Measurements from ENCODE around the gene DGKZ. TPM values are rescaled to one million over a fixed set of nuclear protein-coding genes. Genes with fewer than 3 reads are reported as not detected.

DGKZ gene
- total RNA-seq, 1 donor from 2014 or later: 79.8 TPM

Other genes with a start within 250 kb of the DGKZ start
- gene PHF21A, start 226.0 kb upstream of the DGKZ start, total RNA-seq: 6.3 and 13.2 TPM in 2 replicates
- 0.33 and 0.68 TPM in 2 replicates for gene CREB3L1, start 69.8 kb upstream of the DGKZ start, total RNA-seq
- 46.1 and 59.6 TPM in 2 replicates for gene MDK, start 34.2 kb downstream of the DGKZ start, total RNA-seq
- 0.09 and 0.17 TPM in 2 replicates for gene CHRM4, start 44.3 kb downstream of the DGKZ start, total RNA-seq
- gene AMBRA1, start 246.6 kb downstream of the DGKZ start, total RNA-seq: 20.9 and 27.3 TPM in 2 replicates